ENCODE measurements around the gene PLA2G4D. TPM values are rescaled to one million over a fixed set of nuclear protein-coding genes. Genes with fewer than 3 reads are reported as not detected.

The PLA2G4D gene
- total RNA-seq, 3 donors from 2014 or later (not counting 1 experiment from before 2014, with no cell fraction given) = not detected

DNA sequence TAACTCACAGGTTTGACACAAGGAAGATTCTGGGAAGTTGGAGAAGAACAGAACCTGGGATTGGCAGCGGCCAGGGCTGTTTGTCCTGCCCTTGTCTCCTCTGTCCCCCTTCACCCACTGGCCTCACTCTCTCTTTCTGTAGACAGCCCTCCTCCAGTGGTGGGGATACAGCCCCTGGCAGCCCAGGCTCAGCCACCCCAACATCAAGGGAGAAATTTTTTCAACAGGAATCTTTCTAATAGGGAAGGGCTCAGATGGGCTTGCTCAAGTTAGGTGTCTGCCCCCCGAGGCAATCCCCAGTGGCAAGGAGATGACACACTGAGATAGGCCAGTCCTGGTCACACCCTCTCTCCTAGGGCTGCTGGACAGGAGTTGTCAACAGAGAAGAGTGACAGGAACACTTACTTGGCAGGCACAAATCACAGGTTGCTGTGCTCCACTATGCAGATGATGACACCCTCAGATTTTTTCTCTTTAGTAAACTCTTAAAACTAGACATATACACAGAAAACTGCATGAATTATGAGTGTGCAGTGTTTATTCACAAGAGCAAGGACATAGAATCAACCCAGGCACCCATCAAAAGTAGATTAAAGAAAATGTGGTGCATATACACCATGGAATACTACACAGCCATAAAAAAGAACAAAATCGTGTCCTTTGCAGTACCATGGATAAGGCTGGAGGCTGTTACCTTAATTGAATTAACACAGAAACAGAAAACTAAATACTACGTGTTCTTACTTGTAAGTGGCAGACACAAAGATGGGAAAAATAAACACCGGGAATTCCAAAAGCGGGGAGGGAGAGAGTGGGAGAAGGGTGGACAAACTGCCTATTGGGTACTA lies 36.3 kb downstream of the PLA2G4D start:
- Mint-ChIP-seq H3K4me3 (no peak overlapping the region), H3K4me1 (peaks cover 6 to 11% of the 10 kb centered on the region in 2 donors), H3K27ac (peak overlapping the region; percentile 31 to 60), H3K9me3 (no peaks in the 10 kb centered on the region), H3K27me3 (ENCODE audit: low read depth in 2 of 2) (peaks cover 21 to 50% of the 10 kb centered on the region in 2 donors), H3K36me3 (no peaks in the 10 kb centered on the region)
- Histone ChIP-seq H3K4me3 (ENCODE audit: low read length) (no peak overlapping the region), H3K27ac (ENCODE audit: low read length) (no peak overlapping the region), H3K9me3 (ENCODE audit: control insufficient read depth, insufficient read depth, low read length) (no peaks in the 10 kb centered on the region), H3K36me3 (ENCODE audit: control insufficient read depth, insufficient read depth, low read length) (no peaks in the 10 kb centered on the region), H3K4me1 (ENCODE audit: control insufficient read depth, insufficient read depth, low read length) (peaks cover 14% of the 10 kb centered on the region), H3K27me3 (ENCODE audit: control insufficient read depth, insufficient read depth, low read length) (peaks cover 17% of the 10 kb centered on the region)
- TF ChIP-seq, protein P1, sequence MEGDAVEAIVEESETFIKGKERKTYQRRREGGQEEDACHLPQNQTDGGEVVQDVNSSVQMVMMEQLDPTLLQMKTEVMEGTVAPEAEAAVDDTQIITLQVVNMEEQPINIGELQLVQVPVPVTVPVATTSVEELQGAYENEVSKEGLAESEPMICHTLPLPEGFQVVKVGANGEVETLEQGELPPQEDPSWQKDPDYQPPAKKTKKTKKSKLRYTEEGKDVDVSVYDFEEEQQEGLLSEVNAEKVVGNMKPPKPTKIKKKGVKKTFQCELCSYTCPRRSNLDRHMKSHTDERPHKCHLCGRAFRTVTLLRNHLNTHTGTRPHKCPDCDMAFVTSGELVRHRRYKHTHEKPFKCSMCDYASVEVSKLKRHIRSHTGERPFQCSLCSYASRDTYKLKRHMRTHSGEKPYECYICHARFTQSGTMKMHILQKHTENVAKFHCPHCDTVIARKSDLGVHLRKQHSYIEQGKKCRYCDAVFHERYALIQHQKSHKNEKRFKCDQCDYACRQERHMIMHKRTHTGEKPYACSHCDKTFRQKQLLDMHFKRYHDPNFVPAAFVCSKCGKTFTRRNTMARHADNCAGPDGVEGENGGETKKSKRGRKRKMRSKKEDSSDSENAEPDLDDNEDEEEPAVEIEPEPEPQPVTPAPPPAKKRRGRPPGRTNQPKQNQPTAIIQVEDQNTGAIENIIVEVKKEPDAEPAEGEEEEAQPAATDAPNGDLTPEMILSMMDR (IDR thresholded peaks at IDR 0.05) = no peak
- no peak for ATAC-seq
- 85% methylated on average over 5 of the region's 6 CpGs for WGBS (ENCODE audit: insufficient coverage)
- no peak for DNase-seq
- intact Hi-C loops (cut with micrococcal nuclease) = loop anchor here (5.0 kb wide), 1 partner anchor 286 kb away; the partner anchor contains the start of gene MAPKBP1

DNA sequence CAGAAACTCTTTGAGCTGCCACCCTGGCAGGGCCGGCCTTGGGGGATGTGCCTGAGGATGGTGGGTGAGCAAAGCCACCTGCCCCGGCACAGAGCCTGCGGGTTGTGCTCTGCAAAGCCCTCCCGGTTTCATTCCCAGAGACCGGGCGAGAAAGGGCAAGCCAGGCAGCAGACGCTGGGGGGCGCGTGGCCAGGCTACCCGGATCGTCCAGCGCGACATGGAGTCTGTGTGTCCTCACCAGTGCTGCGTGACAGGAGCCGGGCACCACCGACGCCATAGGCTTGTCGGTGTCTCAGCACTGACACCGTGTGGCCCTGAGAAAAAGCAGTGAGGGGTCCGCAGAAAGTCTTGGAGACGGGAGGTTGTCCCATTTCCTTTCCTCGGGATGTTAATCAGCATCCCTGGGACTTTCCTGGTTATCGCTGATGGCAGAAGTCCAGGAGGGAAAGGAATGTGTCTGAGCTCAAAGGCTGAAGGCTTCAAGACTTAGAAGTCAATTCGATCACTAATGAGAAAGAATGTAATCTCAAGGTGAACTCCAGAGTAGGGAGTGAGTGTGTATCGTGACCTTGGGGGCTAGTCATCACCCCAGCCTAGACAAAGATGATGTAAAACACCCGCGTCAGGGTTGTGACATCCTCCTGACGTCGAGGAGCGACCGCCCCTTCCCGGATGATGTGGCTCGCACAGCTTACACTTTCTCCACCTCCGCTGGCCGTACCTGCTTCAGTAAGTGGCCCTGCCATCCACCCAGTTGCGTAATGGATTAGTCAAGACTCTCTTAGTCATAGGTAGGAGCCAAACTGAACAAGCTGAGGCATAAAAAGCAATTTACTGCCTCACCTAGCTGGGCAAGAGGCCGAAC lies 37.2 kb downstream of the PLA2G4D start:
- peak; percentile 35 to 69 for DNase-seq
- Mint-ChIP-seq H3K36me3 (no peaks in the 10 kb centered on the region), H3K4me1 (peaks cover 6 to 11% of the 10 kb centered on the region in 2 donors), H3K9me3 (no peaks in the 10 kb centered on the region), H3K27me3 (ENCODE audit: low read depth in 2 of 2) (peaks cover 25 to 58% of the 10 kb centered on the region in 2 donors), H3K27ac (peak overlapping the region; percentile 31 to 60), H3K4me3 (peak overlapping the region; percentile 13)
- intact Hi-C loops (cut with micrococcal nuclease) = loop anchor here (5.0 kb wide), 1 partner anchor 285 kb away; the partner anchor contains the start of gene MAPKBP1
- H3K4me1 ChIP-seq (ENCODE audit: control insufficient read depth, insufficient read depth, low read length) = peaks cover 14% of the 10 kb centered on the region
- 24% methylated on average over 37 of the region's 37 CpGs for WGBS (ENCODE audit: insufficient coverage)
- H3K27me3 ChIP-seq (ENCODE audit: control insufficient read depth, insufficient read depth, low read length) = peaks cover 17% of the 10 kb centered on the region
- no peaks in the 10 kb centered on the region for H3K36me3 ChIP-seq (ENCODE audit: control insufficient read depth, insufficient read depth, low read length)
- no peaks in the 10 kb centered on the region for H3K9me3 ChIP-seq (ENCODE audit: control insufficient read depth, insufficient read depth, low read length)
- no peak overlapping the region for H3K27ac ChIP-seq (ENCODE audit: low read length)
- H3K4me3 ChIP-seq (ENCODE audit: low read length) = no peak overlapping the region
- peak; percentile 80 for ATAC-seq
- TF ChIP-seq, protein P1 (IDR thresholded peaks at IDR 0.05) = peak; percentile 34

DNA sequence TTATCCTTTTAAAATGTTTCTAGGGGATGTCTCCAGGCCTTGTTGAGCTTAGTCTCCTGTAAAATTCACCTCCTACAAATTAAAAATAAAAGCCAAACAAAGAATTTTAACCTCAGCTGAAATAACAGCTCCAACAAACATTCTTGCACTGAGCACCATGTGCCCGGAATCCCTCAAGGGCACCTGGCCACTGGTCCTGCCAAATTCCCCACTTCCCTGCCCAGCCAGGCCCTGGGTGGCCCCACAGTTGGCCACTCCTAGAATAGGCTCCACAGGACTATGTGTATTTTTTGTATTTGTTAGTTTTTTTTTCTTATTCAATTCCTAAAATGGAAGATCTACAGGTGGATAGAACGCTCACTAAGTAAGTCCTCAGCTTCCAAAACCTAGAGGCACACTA lies 40.4 kb downstream of the PLA2G4D start:
- TF ChIP-seq, protein P1 (IDR thresholded peaks at IDR 0.05) = no peak
- no peaks in the 10 kb centered on the region for H3K36me3 ChIP-seq (ENCODE audit: control insufficient read depth, insufficient read depth, low read length)
- no peak overlapping the region for H3K4me3 ChIP-seq (ENCODE audit: low read length)
- peaks cover 6% of the 10 kb centered on the region in 2 donors for H3K4me1 Mint-ChIP-seq
- H3K27ac Mint-ChIP-seq = no peak overlapping the region
- DNase-seq = no peak
- 92% methylated on average over 1 of the region's 2 CpGs for WGBS (ENCODE audit: insufficient coverage)
- peaks cover 13% of the 10 kb centered on the region for H3K27me3 ChIP-seq (ENCODE audit: control insufficient read depth, insufficient read depth, low read length)
- intact Hi-C loops (cut with micrococcal nuclease) = no loop called here
- H3K4me3 Mint-ChIP-seq = no peak overlapping the region
- ATAC-seq = no peak
- no peaks in the 10 kb centered on the region for H3K36me3 Mint-ChIP-seq
- H3K9me3 Mint-ChIP-seq = no peaks in the 10 kb centered on the region
- H3K4me1 ChIP-seq (ENCODE audit: control insufficient read depth, insufficient read depth, low read length) = peaks cover 8% of the 10 kb centered on the region
- peaks cover 26 to 62% of the 10 kb centered on the region in 2 donors for H3K27me3 Mint-ChIP-seq (ENCODE audit: low read depth in 2 of 2)
- H3K27ac ChIP-seq (ENCODE audit: low read length) = no peak overlapping the region
- H3K9me3 ChIP-seq (ENCODE audit: control insufficient read depth, insufficient read depth, low read length) = no peaks in the 10 kb centered on the region

Measured in natural killer cell (primary cell).